Activated naive CD4-positive, alpha-beta T cell treated with Interleukin-2 at 50 U/mL for 16 hours (primary cell): Measurements from ENCODE around the gene ACAP2.
"Not testable (repeated sequence)": the region's sequence is repeated elsewhere in the genome, so short reads cannot be mapped to it uniquely, and the experiment has no call there.

Experiments
- DNase-seq: peaks from one replicate; pipeline ENCODE4 v3.0.0-alpha.2; 2020

Gene ACAP2

GRCh38 chr3:195442573-195443390 lies at the start of gene ACAP2:
TSS of gene ACAP2 (minus strand) at chr3:195443020. CDS start at chr3:195442847, 173 bp downstream.
- DNase-seq = peak; percentile 99

- DNase-seq = no peak
Measured at GRCh38 chr3:195475614-195476013, 32.8 kb upstream of the ACAP2 start.

- not testable (repeated sequence) for DNase-seq
Measured at GRCh38 chr3:195475116-195475515, 32.3 kb upstream of the ACAP2 start.

- DNase-seq = no peak
Measured at GRCh38 chr3:195468841-195469240, 26.0 kb upstream of the ACAP2 start.

- DNase-seq = no peak
Measured at GRCh38 chr3:195468391-195468776, 25.6 kb upstream of the ACAP2 start.

- no peak for DNase-seq
Measured at GRCh38 chr3:195467641-195468390, 25.0 kb upstream of the ACAP2 start.

- DNase-seq = no peak
Measured at GRCh38 chr3:195466251-195466650, 23.4 kb upstream of the ACAP2 start.

- DNase-seq = not testable (repeated sequence)
Measured at GRCh38 chr3:195462922-195463321, 20.1 kb upstream of the ACAP2 start.

GRCh38 chr3:195462308-195462610 lies 19.4 kb upstream of the ACAP2 start:
- no peak for DNase-seq

GRCh38 chr3:195461594-195462307 lies 18.9 kb upstream of the ACAP2 start:
- DNase-seq = no peak

- DNase-seq = no peak
Measured at GRCh38 chr3:195460091-195460713, 17.4 kb upstream of the ACAP2 start.

- DNase-seq = no peak
Measured at GRCh38 chr3:195458316-195458717, 15.5 kb upstream of the ACAP2 start.

- DNase-seq = no peak
Measured at GRCh38 chr3:195455789-195456188, 13.0 kb upstream of the ACAP2 start.

- no peak for DNase-seq
Measured at GRCh38 chr3:195453236-195453635, 10.4 kb upstream of the ACAP2 start.

- no peak for DNase-seq
Measured at GRCh38 chr3:195451373-195452015, 8.7 kb upstream of the ACAP2 start.

- no peak for DNase-seq
Measured at GRCh38 chr3:195450731-195451229, 8.0 kb upstream of the ACAP2 start.

- DNase-seq = no peak
Measured at GRCh38 chr3:195448205-195448875, 5.5 kb upstream of the ACAP2 start.

- no peak for DNase-seq
Measured at GRCh38 chr3:195447201-195447600, 4.4 kb upstream of the ACAP2 start.

GRCh38 chr3:195446359-195446758 lies 3.5 kb upstream of the ACAP2 start:
- no peak for DNase-seq

GRCh38 chr3:195445885-195446284 lies 3.1 kb upstream of the ACAP2 start:
- no peak for DNase-seq

GRCh38 chr3:195443391-195443989 lies 670 bp upstream of the ACAP2 start:
- DNase-seq = no peak
